ENCODE data around the gene PDCD11.

GRCh38 chr10:103463499-103463898 lies 67.1 kb downstream of the PDCD11 start:
- TF ChIP-seq CTCF (conservative IDR thresholded peaks at IDR 0.05; ENCODE audit: low read length) = no peak
- no peak for TF ChIP-seq EZH2phosphoT487 (IDR thresholded peaks at IDR 0.05; ENCODE audit: borderline replicate concordance)
